GM19397 (cell line): ENCODE data around the gene LY6G6F.

Experiments
- ATAC-seq: cut with Tn5 transposase; IDR thresholded peaks from one replicate; pipeline ENCODE4 v1.9.1; 2021; ENCODE audit warnings: mild to moderate bottlenecking, moderate library complexity; ENCODE audit not compliant: unreplicated experiment

LY6G6F gene

GRCh38 chr6:31722173-31722572, 15.5 kb downstream of the LY6G6F start:
- ATAC-seq: no peak

GRCh38 chr6:31723245-31723979, 16.7 kb downstream of the LY6G6F start, which contains the start of gene MPIG6B:
Gene MPIG6B (plus strand): TSS chr6:31723373. CDS start chr6:31723384, 11 bp downstream.
- ATAC-seq: no peak

GRCh38 chr6:31723980-31724691, 17.5 kb downstream of the LY6G6F start:
- ATAC-seq: no peak

- no peak for ATAC-seq
Measured at GRCh38 chr6:31725502-31726350, 19.1 kb downstream of the LY6G6F start.

GRCh38 chr6:31727034-31727716, 20.5 kb downstream of the LY6G6F start:
- ATAC-seq: peak; percentile 58

GRCh38 chr6:31727717-31728671, 21.3 kb downstream of the LY6G6F start:
- no peak for ATAC-seq

- ATAC-seq: no peak
Measured at GRCh38 chr6:31728767-31729514, 22.3 kb downstream of the LY6G6F start, which contains the start of gene DDAH2. Gene DDAH2 (minus strand): TSS chr6:31729299. CDS start chr6:31729161, 138 bp downstream.

GRCh38 chr6:31729515-31729978, 22.9 kb downstream of the LY6G6F start:
- ATAC-seq: no peak

GRCh38 chr6:31729979-31730630, 23.4 kb downstream of the LY6G6F start:
- peak; percentile 36 for ATAC-seq

GRCh38 chr6:31730631-31731086, 24.0 kb downstream of the LY6G6F start:
- no peak for ATAC-seq

- ATAC-seq: no peak
Measured at GRCh38 chr6:31732029-31732428, 25.4 kb downstream of the LY6G6F start.

- ATAC-seq: no peak
Measured at GRCh38 chr6:31733734-31734133, 27.1 kb downstream of the LY6G6F start.

- no peak for ATAC-seq
Measured at GRCh38 chr6:31734247-31734820, 27.7 kb downstream of the LY6G6F start.

GRCh38 chr6:31734821-31735406, 28.2 kb downstream of the LY6G6F start:
- ATAC-seq: no peak

- no peak for ATAC-seq
Measured at GRCh38 chr6:31736021-31736767, 29.5 kb downstream of the LY6G6F start, which contains the start of gene CLIC1. Gene CLIC1 (minus strand): TSS chr6:31736530. CDS start chr6:31736300, 230 bp downstream.

- ATAC-seq: no peak
Measured at GRCh38 chr6:31736768-31737314, 30.2 kb downstream of the LY6G6F start.
